ENCODE results near the gene CHST11. TPM values are rescaled to one million over a fixed set of nuclear protein-coding genes. Genes with fewer than 3 reads are reported as not detected.

The CHST11 gene
- total RNA-seq, 4 donors from 2014 or later: 20.8 to 56.7 (median 26.5) TPM

GRCh38 chr12:104478396-104479122 is 21.8 kb downstream of the CHST11 start:
- Histone ChIP-seq H3K36me3 (no peaks in the 10 kb centered on the region), H3K27ac (peak overlapping the region in 2 of 4 donors; percentile 20 to 60), H3K4me1 (peaks cover 0 to 11% (median 0%) of the 10 kb centered on the region in 4 donors), H3K27me3 (no peaks in the 10 kb centered on the region), H3K9me3 (peaks cover 0 to 7% (median 0%) of the 10 kb centered on the region in 4 donors), H3K4me3 (no peak overlapping the region)
- peak in 1 of 2 donors; percentile 46 for TF ChIP-seq EP300 (IDR thresholded peaks at IDR 0.05)
- TF ChIP-seq, protein P1, sequence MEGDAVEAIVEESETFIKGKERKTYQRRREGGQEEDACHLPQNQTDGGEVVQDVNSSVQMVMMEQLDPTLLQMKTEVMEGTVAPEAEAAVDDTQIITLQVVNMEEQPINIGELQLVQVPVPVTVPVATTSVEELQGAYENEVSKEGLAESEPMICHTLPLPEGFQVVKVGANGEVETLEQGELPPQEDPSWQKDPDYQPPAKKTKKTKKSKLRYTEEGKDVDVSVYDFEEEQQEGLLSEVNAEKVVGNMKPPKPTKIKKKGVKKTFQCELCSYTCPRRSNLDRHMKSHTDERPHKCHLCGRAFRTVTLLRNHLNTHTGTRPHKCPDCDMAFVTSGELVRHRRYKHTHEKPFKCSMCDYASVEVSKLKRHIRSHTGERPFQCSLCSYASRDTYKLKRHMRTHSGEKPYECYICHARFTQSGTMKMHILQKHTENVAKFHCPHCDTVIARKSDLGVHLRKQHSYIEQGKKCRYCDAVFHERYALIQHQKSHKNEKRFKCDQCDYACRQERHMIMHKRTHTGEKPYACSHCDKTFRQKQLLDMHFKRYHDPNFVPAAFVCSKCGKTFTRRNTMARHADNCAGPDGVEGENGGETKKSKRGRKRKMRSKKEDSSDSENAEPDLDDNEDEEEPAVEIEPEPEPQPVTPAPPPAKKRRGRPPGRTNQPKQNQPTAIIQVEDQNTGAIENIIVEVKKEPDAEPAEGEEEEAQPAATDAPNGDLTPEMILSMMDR (IDR thresholded peaks at IDR 0.05): no peak
- no peak for DNase-seq (ENCODE audit: low spot score in 2 of 2)
- 75 to 82% methylated on average over 8 of the region's 8 CpGs for WGBS, 2 donors

DNA sequence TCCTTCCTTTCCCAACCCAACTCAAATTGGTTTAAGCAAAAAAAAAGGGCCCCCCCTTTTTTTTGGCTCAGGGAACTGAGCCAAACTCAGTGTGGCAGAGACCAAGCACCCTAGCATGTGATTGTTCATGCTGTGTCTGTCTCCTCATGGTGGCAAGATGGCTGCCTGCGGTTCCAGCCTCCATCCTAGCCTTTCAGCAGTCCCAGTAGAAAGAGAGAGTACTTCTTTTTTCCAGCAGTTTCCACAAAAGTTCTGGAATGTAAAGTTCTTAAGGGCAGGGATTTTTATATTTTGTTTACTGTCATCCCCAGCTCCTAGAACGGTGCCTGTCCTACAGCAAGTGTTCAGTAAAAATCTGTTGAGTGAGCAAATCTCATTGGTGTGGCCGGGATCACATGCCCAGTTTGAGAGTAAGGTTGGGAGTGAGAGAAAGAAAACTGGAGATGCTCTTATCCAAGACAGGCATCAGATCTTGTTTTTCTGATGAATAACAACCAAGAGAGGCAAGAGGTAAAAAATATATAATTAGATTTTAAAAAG is 22.4 kb downstream of the CHST11 start:
- TF ChIP-seq EP300 (IDR thresholded peaks at IDR 0.05): no peak
- TF ChIP-seq, protein P1 (IDR thresholded peaks at IDR 0.05): no peak
- no peak for TF ChIP-seq POLR2A (IDR thresholded peaks at IDR 0.05)
- WGBS, 2 donors: 84 to 90% methylated on average over 3 of the region's 3 CpGs

GRCh38 chr12:104480012-104480411 is 23.3 kb downstream of the CHST11 start:
- TF ChIP-seq, protein P1 (IDR thresholded peaks at IDR 0.05): no peak
- TF ChIP-seq POLR2A (IDR thresholded peaks at IDR 0.05) (no peak), EP300 (IDR thresholded peaks at IDR 0.05) (no peak)
- Histone ChIP-seq H3K4me3 (no peak overlapping the region), H3K4me1 (peaks cover 0 to 11% (median 0%) of the 10 kb centered on the region in 4 donors), H3K9me3 (peaks cover 0 to 7% (median 0%) of the 10 kb centered on the region in 4 donors), H3K36me3 (no peaks in the 10 kb centered on the region), H3K27ac (no peak overlapping the region), H3K27me3 (no peaks in the 10 kb centered on the region)
- DNase-seq (ENCODE audit: low spot score in 2 of 2): no peak
- WGBS, 2 donors: 89 to 91% methylated on average over 3 of the region's 3 CpGs

More for the DNA sequence above, 22.4 kb downstream of the CHST11 start:
- Histone ChIP-seq H3K27me3 (no peaks in the 10 kb centered on the region), H3K4me1 (peaks cover 0 to 11% (median 0%) of the 10 kb centered on the region in 4 donors), H3K4me3 (no peak overlapping the region), H3K27ac (peak overlapping the region in 1 of 4 donors; percentile 60), H3K9me3 (peaks cover 0 to 7% (median 0%) of the 10 kb centered on the region in 4 donors), H3K36me3 (no peaks in the 10 kb centered on the region)
- no peak for DNase-seq (ENCODE audit: low spot score in 2 of 2)

- Histone ChIP-seq H3K27ac (peak overlapping the region in 1 of 4 donors; percentile 24), H3K9me3 (peaks cover 0 to 7% (median 0%) of the 10 kb centered on the region in 4 donors), H3K27me3 (no peaks in the 10 kb centered on the region), H3K4me1 (peaks cover 0 to 12% (median 3%) of the 10 kb centered on the region in 4 donors), H3K36me3 (no peaks in the 10 kb centered on the region), H3K4me3 (no peak overlapping the region)
- TF ChIP-seq, protein P1 (IDR thresholded peaks at IDR 0.05): no peak
- TF ChIP-seq POLR2A (IDR thresholded peaks at IDR 0.05) (no peak), EP300 (IDR thresholded peaks at IDR 0.05) (peak in 1 of 2 donors; percentile 60)
- DNase-seq (ENCODE audit: low spot score in 2 of 2): peak in 1 of 2 donors; percentile 26
- 89 to 92% methylated on average over 11 of the region's 11 CpGs for WGBS, 2 donors
Measured at GRCh38 chr12:104480826-104481440, 24.2 kb downstream of the CHST11 start.

GRCh38 chr12:104482113-104482512 is 25.4 kb downstream of the CHST11 start:
- H3K9me3 ChIP-seq: peaks cover 0 to 7% (median 0%) of the 10 kb centered on the region in 4 donors
- TF ChIP-seq POLR2A (IDR thresholded peaks at IDR 0.05): no peak
- TF ChIP-seq, protein P1 (IDR thresholded peaks at IDR 0.05): no peak
- no peak for TF ChIP-seq EP300 (IDR thresholded peaks at IDR 0.05)
- no peaks in the 10 kb centered on the region for H3K27me3 ChIP-seq
- peaks cover 0 to 24% (median 10%) of the 10 kb centered on the region in 4 donors for H3K4me1 ChIP-seq
- 60 to 72% methylated on average over 4 of the region's 4 CpGs for WGBS, 2 donors
- H3K36me3 ChIP-seq: no peaks in the 10 kb centered on the region
- H3K27ac ChIP-seq: no peak overlapping the region
- no peak overlapping the region for H3K4me3 ChIP-seq
- no peak for DNase-seq (ENCODE audit: low spot score in 2 of 2)
